Suprapubic skin (tissue), 4 donors: ENCODE measurements around the gene SLC12A3.

Source experiments
- EP300 ChIP-seq: sonication (generic); formaldehyde crosslinking; IDR thresholded peaks from one replicate; pipeline ENCODE4 v1.6.1; 2017; ENCODE audit warnings: antibody characterized with exemption
- POLR2A ChIP-seq, 2 donors: fragments of 450-650 bp; IDR thresholded peaks; one replicate each; pipeline ENCODE4 v1.6.1; 2017; ENCODE audit warnings: antibody characterized with exemption in 2 of 2, mild to moderate bottlenecking in 2 of 2, moderate library complexity in 2 of 2
- POLR2AphosphoS5 ChIP-seq, 3 donors: sonication (generic); formaldehyde crosslinking; IDR thresholded peaks; one replicate each; pipeline ENCODE4 v1.6.1; 2017; ENCODE audit warnings: antibody characterized with exemption in 3 of 3
- TF ChIP-seq, protein P1 (sequence below), 2 donors: fragments of 200-600 bp in 1 of 2; fragments of 450-650 bp in 1 of 2; sonication (generic) in 1 of 2; IDR thresholded peaks; one replicate each; pipeline ENCODE4 v1.5.1; 2016 to 2019; ENCODE audit warnings: antibody characterized with exemption in 2 of 2, mild to moderate bottlenecking in 1 of 2, moderate library complexity in 1 of 2

DNA sequence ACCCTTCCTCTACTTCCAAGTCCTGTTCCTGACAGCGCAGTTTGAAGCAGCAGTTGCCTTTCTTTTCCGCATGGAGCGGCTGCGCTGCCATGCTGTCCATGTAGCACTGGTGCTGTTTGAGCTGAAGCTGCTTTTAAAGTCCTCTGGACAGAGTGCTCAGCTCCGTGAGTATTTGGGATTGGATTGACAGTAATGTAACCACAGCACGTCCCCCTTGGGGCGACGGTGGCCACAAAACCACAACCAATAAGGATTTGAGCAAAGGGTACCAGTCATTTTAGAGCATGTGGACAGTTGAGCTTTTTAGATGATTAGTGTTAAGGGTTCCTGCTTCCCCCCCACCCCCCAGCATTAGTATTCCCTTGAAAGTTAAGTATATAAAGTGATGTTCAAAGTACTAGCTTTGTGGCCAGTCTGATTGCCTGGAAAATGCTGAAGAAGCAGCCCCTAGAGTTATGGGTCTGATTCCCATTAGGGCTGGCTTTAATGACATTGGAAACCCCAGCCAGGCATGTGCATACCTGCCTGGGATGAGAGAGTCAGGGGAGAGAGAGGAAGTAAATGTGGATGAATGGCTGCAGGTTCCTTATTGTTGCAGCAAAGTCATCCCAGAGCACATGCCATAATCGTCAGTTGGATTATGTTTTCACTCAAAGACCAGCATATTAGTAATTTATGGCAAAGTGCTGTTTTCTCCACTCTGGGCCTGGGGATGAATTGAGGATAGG lies 31.6 kb upstream of the SLC12A3 start:
- TF ChIP-seq, protein P1, sequence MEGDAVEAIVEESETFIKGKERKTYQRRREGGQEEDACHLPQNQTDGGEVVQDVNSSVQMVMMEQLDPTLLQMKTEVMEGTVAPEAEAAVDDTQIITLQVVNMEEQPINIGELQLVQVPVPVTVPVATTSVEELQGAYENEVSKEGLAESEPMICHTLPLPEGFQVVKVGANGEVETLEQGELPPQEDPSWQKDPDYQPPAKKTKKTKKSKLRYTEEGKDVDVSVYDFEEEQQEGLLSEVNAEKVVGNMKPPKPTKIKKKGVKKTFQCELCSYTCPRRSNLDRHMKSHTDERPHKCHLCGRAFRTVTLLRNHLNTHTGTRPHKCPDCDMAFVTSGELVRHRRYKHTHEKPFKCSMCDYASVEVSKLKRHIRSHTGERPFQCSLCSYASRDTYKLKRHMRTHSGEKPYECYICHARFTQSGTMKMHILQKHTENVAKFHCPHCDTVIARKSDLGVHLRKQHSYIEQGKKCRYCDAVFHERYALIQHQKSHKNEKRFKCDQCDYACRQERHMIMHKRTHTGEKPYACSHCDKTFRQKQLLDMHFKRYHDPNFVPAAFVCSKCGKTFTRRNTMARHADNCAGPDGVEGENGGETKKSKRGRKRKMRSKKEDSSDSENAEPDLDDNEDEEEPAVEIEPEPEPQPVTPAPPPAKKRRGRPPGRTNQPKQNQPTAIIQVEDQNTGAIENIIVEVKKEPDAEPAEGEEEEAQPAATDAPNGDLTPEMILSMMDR (IDR thresholded peaks at IDR 0.05), result no peak
- no peak for TF ChIP-seq POLR2AphosphoS5 (IDR thresholded peaks at IDR 0.05)
- no peak for TF ChIP-seq POLR2A (IDR thresholded peaks at IDR 0.05)
- no peak for TF ChIP-seq EP300
